HL-60 (cell line): Measurements from ENCODE around the gene GRK7.

Experiments
- DNase-seq, 2 experiments: peaks; one replicate each; pipeline ENCODE4 v3.0.0-alpha.2; 2010 to 2020; ENCODE audit warnings: low read depth in 1 of 2, low spot score in 1 of 2
- H3K27ac ChIP-seq: fragments of 250-450 bp; sonication (Bioruptor Pico); replicated peaks from 2 replicates; pipeline ENCODE4 v1.5.1; 2020; ENCODE audit warnings: mild to moderate bottlenecking, moderate library complexity
- H3K27me3 ChIP-seq: fragments of 250-450 bp; sonication (Bioruptor Pico); 2 replicates; pipeline ENCODE4 v1.5.1; 2021; ENCODE audit warnings: mild to moderate bottlenecking, moderate library complexity; ENCODE audit not compliant: insufficient read depth, poor library complexity, severe bottlenecking
- H3K4me3 ChIP-seq: replicated peaks from 2 replicates; pipeline ENCODE4 v1.5.1; 2011; ENCODE audit warnings: mild to moderate bottlenecking, control low read depth, low read length; ENCODE audit not compliant: insufficient read depth
- CTCF ChIP-seq: IDR thresholded peaks from one replicate; pipeline ENCODE4 v1.5.1; 2011; ENCODE audit warnings: low read length, control low read depth, inconsistent platforms; ENCODE audit not compliant: insufficient read depth
- GABPA ChIP-seq: IDR thresholded peaks from 2 replicates; pipeline ENCODE4 v1.6.1; 2012; ENCODE audit warnings: low read depth
- POLR2AphosphoS5 ChIP-seq: IDR thresholded peaks from 2 replicates; pipeline ENCODE4 v1.6.1; 2012; ENCODE audit warnings: low read depth
- REST ChIP-seq: IDR thresholded peaks from 2 replicates; pipeline ENCODE4 v1.6.1; 2012; ENCODE audit warnings: low read depth; ENCODE audit not compliant: insufficient replicate concordance
- SPI1 ChIP-seq: IDR thresholded peaks from 2 replicates; pipeline ENCODE4 v1.6.1; 2012; ENCODE audit warnings: low read depth, mild to moderate bottlenecking, borderline replicate concordance

Gene GRK7

GRCh38 chr3:141773676-141774075 lies 10.5 kb downstream of the GRK7 start:
- H3K4me3 ChIP-seq, result no peak overlapping the region
- H3K27me3 ChIP-seq, result no peaks in the 10 kb centered on the region
- no peak for DNase-seq
- no peak for TF ChIP-seq SPI1
- no peak for TF ChIP-seq REST
- no peak for TF ChIP-seq GABPA
- no peak for TF ChIP-seq POLR2AphosphoS5
- no peak for TF ChIP-seq CTCF
- no peak overlapping the region for H3K27ac ChIP-seq

- DNase-seq, result no peak
- H3K27me3 ChIP-seq, result no peaks in the 10 kb centered on the region
- no peak overlapping the region for H3K4me3 ChIP-seq
- H3K27ac ChIP-seq, result no peak overlapping the region
- TF ChIP-seq CTCF, result no peak
- no peak for TF ChIP-seq REST
- TF ChIP-seq SPI1, result no peak
- no peak for TF ChIP-seq POLR2AphosphoS5
- no peak for TF ChIP-seq GABPA
These were observed 13.2 kb downstream of the GRK7 start for GRCh38 chr3:141776376-141776775.

- TF ChIP-seq CTCF (no peak), GABPA (no peak), SPI1 (no peak), REST (no peak), POLR2AphosphoS5 (no peak)
- Histone ChIP-seq H3K4me3 (no peak overlapping the region), H3K27me3 (no peaks in the 10 kb centered on the region), H3K27ac (no peak overlapping the region)
- DNase-seq, result no peak
These were observed 13.7 kb downstream of the GRK7 start for GRCh38 chr3:141776885-141777284.
